Neural progenitor cell (in vitro differentiated cells): ENCODE measurements around the gene TNFRSF18. TPM values are rescaled to one million over a fixed set of nuclear protein-coding genes. Genes with fewer than 3 reads are reported as not detected.
A peak's percentile ranks its signal among the peaks of the same experiment; 100 is the strongest.

Experiments
- DNase-seq: peaks from one replicate; pipeline ENCODE4 v3.0.0-alpha.2; 2016; ENCODE audit warnings: low spot score
- H2AFZ ChIP-seq: fragments of 200-600 bp; sonication (generic); replicated peaks from 2 replicates; pipeline ENCODE4 v1.6.1; 2016; ENCODE audit warnings: antibody characterized with exemption
- H3F3A ChIP-seq: fragments of 200-600 bp; sonication (generic); 2 replicates; pipeline ENCODE4 v1.6.1; 2016; ENCODE audit warnings: antibody characterized with exemption, low read depth
- H3K27ac ChIP-seq: fragments of 200-600 bp; sonication (generic); 2 replicates; pipeline ENCODE4 v1.5.1; 2016; ENCODE audit warnings: mild to moderate bottlenecking
- H3K27me3 ChIP-seq: fragments of 200-600 bp; sonication (generic); 2 replicates; pipeline ENCODE4 v1.6.1; 2016; ENCODE audit warnings: mild to moderate bottlenecking, moderate library complexity
- H3K36me3 ChIP-seq: fragments of 200-600 bp; sonication (generic); 2 replicates; pipeline ENCODE4 v1.5.1; 2016
- H3K4me1 ChIP-seq: fragments of 200-600 bp; sonication (generic); 2 replicates; pipeline ENCODE4 v1.6.1; 2016; ENCODE audit warnings: mixed run types
- H3K4me2 ChIP-seq: fragments of 200-600 bp; sonication (generic); 2 replicates; pipeline ENCODE4 v1.6.1; 2016
- H3K4me3 ChIP-seq: fragments of 200-600 bp; sonication (generic); 2 replicates; pipeline ENCODE4 v1.5.1; 2016
- H3K79me2 ChIP-seq: fragments of 200-600 bp; sonication (generic); 2 replicates; pipeline ENCODE4 v1.6.1; 2016; ENCODE audit warnings: low read depth
- H3K9ac ChIP-seq: fragments of 200-600 bp; sonication (generic); 2 replicates; pipeline ENCODE4 v1.6.1; 2016
- H3K9me3 ChIP-seq: fragments of 200-600 bp; sonication (generic); 2 replicates; pipeline ENCODE4 v1.5.1; 2016; ENCODE audit warnings: low read depth
- H4K20me1 ChIP-seq: fragments of 200-600 bp; sonication (generic); 2 replicates; pipeline ENCODE4 v1.6.1; 2016; ENCODE audit warnings: low read depth
- H3K27ac Mint-ChIP-seq: 3 replicates; pipeline ENCODE4 v1.8.0; 2021; ENCODE audit warnings: mixed read lengths
- H3K27me3 Mint-ChIP-seq: 2 replicates; pipeline ENCODE4 v1.8.0; 2022; ENCODE audit warnings: low read depth, mild to moderate bottlenecking, inconsistent platforms, moderate library complexity, mixed read lengths; ENCODE audit not compliant: insufficient read depth
- H3K36me3 Mint-ChIP-seq: 3 replicates; pipeline ENCODE4 v1.8.0; 2021; ENCODE audit warnings: mixed read lengths
- H3K4me1 Mint-ChIP-seq: 3 replicates; pipeline ENCODE4 v1.8.0; 2021; ENCODE audit warnings: mixed read lengths
- H3K4me3 Mint-ChIP-seq: 3 replicates; pipeline ENCODE4 v1.8.0; 2021; ENCODE audit warnings: mild to moderate bottlenecking, moderate library complexity, mixed read lengths
- H3K9me3 Mint-ChIP-seq: 3 replicates; pipeline ENCODE4 v1.8.0; 2020; ENCODE audit warnings: mixed read lengths
- EZH2 ChIP-seq: fragments of 200-600 bp; sonication (generic); IDR thresholded peaks from 2 replicates; pipeline ENCODE4 v1.6.1; 2017; ENCODE audit warnings: antibody characterized with exemption, mild to moderate bottlenecking, moderate library complexity
- EZH2phosphoT487 ChIP-seq: fragments of 200-600 bp; sonication (generic); IDR thresholded peaks from 2 replicates; pipeline ENCODE4 v1.6.1; 2017; ENCODE audit warnings: antibody characterized with exemption
- total RNA-seq: library from RNA; depleted of rRNA; stranded (reverse); fragments of >200 nt; gene quantifications from 2 replicates; pipeline ENCODE4 v1.2.3, GENCODE V29; 2015; ENCODE audit warnings: low replicate concordance
- TF ChIP-seq, protein P1 (sequence below): fragments of 200-600 bp; sonication (generic); IDR thresholded peaks from 2 replicates; pipeline ENCODE4 v1.5.1; 2017; ENCODE audit warnings: antibody characterized with exemption, mild to moderate bottlenecking

TNFRSF18 gene
- total RNA-seq, 1 donor from 2014 or later, result not detected

DNA sequence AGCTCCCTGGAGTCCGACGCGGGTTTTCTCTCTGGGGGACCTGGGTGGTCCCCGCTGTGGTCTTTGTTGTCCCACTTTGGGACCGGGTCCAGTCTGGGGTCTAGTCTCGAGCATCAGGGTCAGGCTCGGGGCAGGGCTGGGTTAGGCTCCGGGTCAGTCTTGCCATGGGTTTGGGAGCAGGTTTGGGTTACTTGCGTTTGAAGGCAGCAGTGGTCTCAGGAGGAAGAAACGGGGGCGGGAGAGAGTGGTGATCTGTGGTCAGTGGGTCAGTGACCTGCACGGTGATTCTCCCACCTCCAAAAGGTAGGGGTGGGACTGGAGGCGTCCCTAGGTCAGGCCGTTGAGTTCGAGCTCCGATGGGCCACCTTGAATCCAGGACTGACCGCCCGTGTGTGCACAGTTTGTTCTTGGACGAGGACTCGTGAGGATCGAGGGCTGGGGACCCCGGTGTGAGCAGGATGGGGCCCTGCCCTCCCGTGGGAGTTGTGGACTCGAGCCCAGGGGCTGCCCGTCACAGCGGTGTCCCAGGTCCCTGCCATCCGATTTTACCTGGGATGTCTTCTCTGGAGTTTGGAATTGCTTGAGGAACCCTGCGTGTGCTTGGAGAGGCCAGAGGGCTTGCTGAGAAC, 27.9 kb upstream of the TNFRSF18 start:
- H3K27me3 ChIP-seq, result no peaks in the 10 kb centered on the region
- no peak overlapping the region for H3K4me3 ChIP-seq
- peaks cover 16% of the 10 kb centered on the region for H3K36me3 Mint-ChIP-seq
- peaks cover 3% of the 10 kb centered on the region for H3K9me3 Mint-ChIP-seq
- no peak for DNase-seq
- H3K27me3 Mint-ChIP-seq, result peaks cover 5% of the 10 kb centered on the region
- H4K20me1 ChIP-seq, result peaks cover 33% of the 10 kb centered on the region
- H3K4me1 ChIP-seq, result peaks cover 6% of the 10 kb centered on the region
- H3K9me3 ChIP-seq, result no peaks in the 10 kb centered on the region
- H3F3A ChIP-seq, result peaks cover 12% of the 10 kb centered on the region
- H3K36me3 ChIP-seq, result no peaks in the 10 kb centered on the region
- H3K4me2 ChIP-seq, result no peak overlapping the region
- H2AFZ ChIP-seq, result no peak overlapping the region
- no peak overlapping the region for H3K27ac Mint-ChIP-seq
- no peak overlapping the region for H3K9ac ChIP-seq
- no peak overlapping the region for H3K27ac ChIP-seq
- TF ChIP-seq, protein P1, sequence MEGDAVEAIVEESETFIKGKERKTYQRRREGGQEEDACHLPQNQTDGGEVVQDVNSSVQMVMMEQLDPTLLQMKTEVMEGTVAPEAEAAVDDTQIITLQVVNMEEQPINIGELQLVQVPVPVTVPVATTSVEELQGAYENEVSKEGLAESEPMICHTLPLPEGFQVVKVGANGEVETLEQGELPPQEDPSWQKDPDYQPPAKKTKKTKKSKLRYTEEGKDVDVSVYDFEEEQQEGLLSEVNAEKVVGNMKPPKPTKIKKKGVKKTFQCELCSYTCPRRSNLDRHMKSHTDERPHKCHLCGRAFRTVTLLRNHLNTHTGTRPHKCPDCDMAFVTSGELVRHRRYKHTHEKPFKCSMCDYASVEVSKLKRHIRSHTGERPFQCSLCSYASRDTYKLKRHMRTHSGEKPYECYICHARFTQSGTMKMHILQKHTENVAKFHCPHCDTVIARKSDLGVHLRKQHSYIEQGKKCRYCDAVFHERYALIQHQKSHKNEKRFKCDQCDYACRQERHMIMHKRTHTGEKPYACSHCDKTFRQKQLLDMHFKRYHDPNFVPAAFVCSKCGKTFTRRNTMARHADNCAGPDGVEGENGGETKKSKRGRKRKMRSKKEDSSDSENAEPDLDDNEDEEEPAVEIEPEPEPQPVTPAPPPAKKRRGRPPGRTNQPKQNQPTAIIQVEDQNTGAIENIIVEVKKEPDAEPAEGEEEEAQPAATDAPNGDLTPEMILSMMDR, result no peak
- TF ChIP-seq EZH2, result no peak
- no peak for TF ChIP-seq EZH2phosphoT487
- peaks cover 46% of the 10 kb centered on the region for H3K79me2 ChIP-seq
- peak overlapping the region; percentile 84 for H3K4me3 Mint-ChIP-seq
- H3K4me1 Mint-ChIP-seq, result peaks cover 31% of the 10 kb centered on the region

DNA sequence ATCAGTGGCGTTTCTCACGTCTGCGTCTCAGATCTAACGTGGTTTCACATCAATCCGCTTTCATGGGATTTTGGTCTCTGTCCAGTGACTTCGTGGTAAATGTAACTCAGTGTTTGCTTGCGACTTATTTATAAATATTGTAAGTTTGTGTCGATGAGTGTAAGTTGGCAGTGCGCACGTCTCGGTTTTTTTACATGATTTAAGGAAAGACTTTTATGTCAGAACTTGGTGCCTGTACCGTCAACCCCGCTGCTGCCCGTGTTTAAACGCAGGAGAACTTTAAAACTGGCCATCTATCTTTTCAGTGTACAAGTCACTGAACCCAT, 27.1 kb upstream of the TNFRSF18 start:
- peaks cover 49% of the 10 kb centered on the region for H3K79me2 ChIP-seq
- H3K36me3 ChIP-seq, result no peaks in the 10 kb centered on the region
- H3K4me2 ChIP-seq, result peak overlapping the region; percentile 22
- peak overlapping the region; percentile 7 for H3K27ac Mint-ChIP-seq
- DNase-seq, result no peak
- peaks cover 6% of the 10 kb centered on the region for H3K4me1 ChIP-seq
- peaks cover 12% of the 10 kb centered on the region for H3F3A ChIP-seq
- H3K9me3 Mint-ChIP-seq, result peaks cover 3% of the 10 kb centered on the region
- TF ChIP-seq EZH2phosphoT487 (no peak), EZH2 (no peak)
- TF ChIP-seq, protein P1, result no peak
- peaks cover 5% of the 10 kb centered on the region for H3K27me3 Mint-ChIP-seq
- no peak overlapping the region for H3K9ac ChIP-seq
- H2AFZ ChIP-seq, result no peak overlapping the region
- H3K27me3 ChIP-seq, result no peaks in the 10 kb centered on the region
- H3K27ac ChIP-seq, result no peak overlapping the region
- H3K4me3 ChIP-seq, result peak overlapping the region; percentile 17
- peaks cover 16% of the 10 kb centered on the region for H3K36me3 Mint-ChIP-seq
- H3K9me3 ChIP-seq, result no peaks in the 10 kb centered on the region
- peaks cover 27% of the 10 kb centered on the region for H3K4me1 Mint-ChIP-seq
- H3K4me3 Mint-ChIP-seq, result peak overlapping the region; percentile 84
- peaks cover 33% of the 10 kb centered on the region for H4K20me1 ChIP-seq

DNA sequence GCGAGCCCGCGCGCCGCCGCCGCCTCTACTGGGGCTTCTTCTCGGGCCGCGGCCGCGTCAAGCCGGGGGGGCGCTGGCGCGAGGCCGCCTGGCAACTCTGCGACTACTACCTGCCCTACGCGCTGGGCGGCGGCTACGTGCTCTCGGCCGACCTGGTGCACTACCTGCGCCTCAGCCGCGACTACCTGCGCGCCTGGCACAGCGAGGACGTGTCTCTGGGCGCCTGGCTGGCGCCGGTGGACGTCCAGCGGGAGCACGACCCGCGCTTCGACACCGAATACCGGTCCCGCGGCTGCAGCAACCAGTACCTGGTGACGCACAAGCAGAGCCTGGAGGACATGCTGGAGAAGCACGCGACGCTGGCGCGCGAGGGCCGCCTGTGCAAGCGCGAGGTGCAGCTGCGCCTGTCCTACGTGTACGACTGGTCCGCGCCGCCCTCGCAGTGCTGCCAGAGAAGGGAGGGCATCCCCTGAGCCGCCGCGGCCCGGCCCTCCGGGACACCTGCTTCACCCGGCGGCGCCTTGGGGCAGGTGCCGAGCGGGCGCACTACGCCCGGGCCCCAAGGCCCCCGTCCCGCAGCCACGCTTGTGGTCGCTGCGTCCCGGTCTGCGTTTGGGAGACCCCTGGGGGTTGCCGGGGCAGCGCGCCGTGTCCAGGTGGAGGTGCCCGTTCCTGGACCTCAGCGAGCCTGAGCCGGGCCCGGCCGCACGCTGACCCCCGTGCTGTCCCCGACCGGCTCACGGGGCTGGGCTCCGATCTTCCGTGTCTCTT, 26.6 kb upstream of the TNFRSF18 start:
- H3K9me3 Mint-ChIP-seq, result peaks cover 3% of the 10 kb centered on the region
- peaks cover 16% of the 10 kb centered on the region for H3K36me3 Mint-ChIP-seq
- Histone ChIP-seq H3K27ac (no peak overlapping the region), H3K36me3 (no peaks in the 10 kb centered on the region), H3K79me2 (peaks cover 49% of the 10 kb centered on the region), H3F3A (peaks cover 12% of the 10 kb centered on the region), H2AFZ (no peak overlapping the region), H3K27me3 (no peaks in the 10 kb centered on the region), H4K20me1 (peaks cover 33% of the 10 kb centered on the region), H3K4me3 (peak overlapping the region; percentile 17), H3K4me1 (peaks cover 6% of the 10 kb centered on the region), H3K9ac (no peak overlapping the region), H3K9me3 (no peaks in the 10 kb centered on the region), H3K4me2 (peak overlapping the region; percentile 22)
- no peak for DNase-seq
- H3K4me3 Mint-ChIP-seq, result peak overlapping the region; percentile 84
- peaks cover 27% of the 10 kb centered on the region for H3K4me1 Mint-ChIP-seq
- no peak for TF ChIP-seq EZH2
- no peak for TF ChIP-seq EZH2phosphoT487
- TF ChIP-seq, protein P1, result no peak
- peak overlapping the region; percentile 7 for H3K27ac Mint-ChIP-seq
- H3K27me3 Mint-ChIP-seq, result peaks cover 5% of the 10 kb centered on the region
